Measurements from ENCODE around the gene PDZRN4.

DNA sequence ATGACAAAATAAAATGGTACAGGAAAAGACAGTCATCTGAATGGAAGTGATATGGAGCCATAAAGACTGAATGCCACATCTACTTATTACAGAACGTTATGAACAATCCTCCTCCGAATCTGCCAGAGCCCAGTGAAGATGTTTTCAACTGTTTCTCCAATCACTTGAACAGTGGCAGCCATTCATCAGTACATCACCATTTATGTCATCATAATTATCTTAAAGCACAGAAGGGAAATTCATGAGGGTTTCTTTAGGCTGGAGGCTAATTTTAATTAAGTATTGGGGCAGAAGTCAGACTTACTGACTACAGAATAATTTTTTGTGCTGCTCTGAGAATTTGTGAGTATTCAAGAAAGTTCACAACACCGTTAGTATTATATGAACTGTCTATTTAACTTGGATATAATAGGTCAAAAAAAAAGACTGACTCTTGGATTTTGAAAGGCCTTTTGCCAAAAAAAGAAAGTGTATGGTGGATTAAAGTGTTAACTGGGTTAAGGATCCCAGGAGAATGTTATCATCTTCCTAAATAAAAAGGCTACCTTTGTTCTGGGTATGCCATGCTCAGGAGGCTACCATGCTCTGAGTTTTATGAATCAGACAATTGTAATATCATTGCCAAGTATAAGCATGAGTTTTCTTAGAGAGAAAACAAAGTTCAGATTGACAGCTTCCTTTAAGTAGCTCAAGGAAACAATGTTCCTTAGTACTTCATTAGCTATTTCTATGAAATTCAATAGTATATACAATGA, 40.1 kb downstream of the PDZRN4 start:
- TF ChIP-seq, protein P1, sequence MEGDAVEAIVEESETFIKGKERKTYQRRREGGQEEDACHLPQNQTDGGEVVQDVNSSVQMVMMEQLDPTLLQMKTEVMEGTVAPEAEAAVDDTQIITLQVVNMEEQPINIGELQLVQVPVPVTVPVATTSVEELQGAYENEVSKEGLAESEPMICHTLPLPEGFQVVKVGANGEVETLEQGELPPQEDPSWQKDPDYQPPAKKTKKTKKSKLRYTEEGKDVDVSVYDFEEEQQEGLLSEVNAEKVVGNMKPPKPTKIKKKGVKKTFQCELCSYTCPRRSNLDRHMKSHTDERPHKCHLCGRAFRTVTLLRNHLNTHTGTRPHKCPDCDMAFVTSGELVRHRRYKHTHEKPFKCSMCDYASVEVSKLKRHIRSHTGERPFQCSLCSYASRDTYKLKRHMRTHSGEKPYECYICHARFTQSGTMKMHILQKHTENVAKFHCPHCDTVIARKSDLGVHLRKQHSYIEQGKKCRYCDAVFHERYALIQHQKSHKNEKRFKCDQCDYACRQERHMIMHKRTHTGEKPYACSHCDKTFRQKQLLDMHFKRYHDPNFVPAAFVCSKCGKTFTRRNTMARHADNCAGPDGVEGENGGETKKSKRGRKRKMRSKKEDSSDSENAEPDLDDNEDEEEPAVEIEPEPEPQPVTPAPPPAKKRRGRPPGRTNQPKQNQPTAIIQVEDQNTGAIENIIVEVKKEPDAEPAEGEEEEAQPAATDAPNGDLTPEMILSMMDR (IDR thresholded peaks at IDR 0.05; ENCODE audit: insufficient read depth, low read length, poor library complexity, severe bottlenecking), result no peak
- no peak for TF ChIP-seq EZH2phosphoT487 (conservative IDR thresholded peaks at IDR 0.05; ENCODE audit: low read length)
